Upper lobe of left lung (tissue), 6 donors: Measurements from ENCODE around the gene UXS1. TPM values are rescaled to one million over a fixed set of nuclear protein-coding genes. Genes with fewer than 3 reads are reported as not detected.

ENCODE experiments used
- ATAC-seq, 2 donors: fragments of 200-7000 bp; cut with Tn5 transposase; one replicate each; pipeline ENCODE4 v1.9.1; 2022; ENCODE audit warnings: mild to moderate bottlenecking in 2 of 2, moderate library complexity in 2 of 2; ENCODE audit not compliant: low FRiP score in 2 of 2
- DNase-seq, 2 donors: peaks; one replicate each; pipeline ENCODE4 v3.0.0-alpha.2; 2019 to 2020
- H3K27ac ChIP-seq, 4 donors: fragments of 200-600 bp; sonication (generic); one replicate each; pipeline ENCODE4 v1.5.1; 2016 to 2019
- H3K27me3 ChIP-seq, 4 donors: fragments of 200-600 bp; sonication (generic); one replicate each; pipeline ENCODE4 v1.5.1; 2017 to 2019
- H3K36me3 ChIP-seq, 4 donors: fragments of 200-600 bp; sonication (generic); one replicate each; pipeline ENCODE4 v1.5.1; 2016 to 2019
- H3K4me1 ChIP-seq, 4 donors: fragments of 200-600 bp; sonication (generic); one replicate each; pipeline ENCODE4 v1.5.1; 2018 to 2019
- H3K4me3 ChIP-seq, 4 donors: fragments of 200-600 bp; sonication (generic); one replicate each; pipeline ENCODE4 v1.5.1; 2017 to 2019; ENCODE audit warnings: mild to moderate bottlenecking in 2 of 4, moderate library complexity in 1 of 4
- H3K9me3 ChIP-seq, 4 donors: fragments of 200-600 bp; sonication (generic); one replicate each; pipeline ENCODE4 v1.5.1; 2018 to 2019
- CTCF ChIP-seq, 6 experiments: fragments of 450-650 bp in 4 of 6; fragments of 200-600 bp in 2 of 6; sonication (generic) in 2 of 6; IDR thresholded peaks; one replicate each; pipeline ENCODE4 v1.5.1; 2016 to 2019; ENCODE audit warnings: antibody characterized with exemption in 6 of 6
- EP300 ChIP-seq, 4 donors: sonication (generic); formaldehyde crosslinking; IDR thresholded peaks; one replicate each; pipeline ENCODE4 v1.5.1; 2017; ENCODE audit warnings: antibody characterized with exemption in 4 of 4, control low read depth in 2 of 4
- POLR2A ChIP-seq, 4 donors: fragments of 450-650 bp; IDR thresholded peaks; one replicate each; pipeline ENCODE4 v1.5.1; 2016 to 2017; ENCODE audit warnings: antibody characterized with exemption in 4 of 4, mild to moderate bottlenecking in 2 of 4
- POLR2AphosphoS5 ChIP-seq, 2 donors: sonication (generic); formaldehyde crosslinking; IDR thresholded peaks; one replicate each; pipeline ENCODE4 v1.5.1; 2017; ENCODE audit warnings: antibody characterized with exemption in 2 of 2
- WGBS, 2 donors: methylation state at CpG; one replicate each; pipeline ENCODE4 v1.1.5; 2017 to 2018; 5-methylcytosine and 5-hydroxymethylcytosine counted together
- total RNA-seq, 6 donors: library from RNA; depleted of rRNA in 4 of 6; stranded (reverse); fragments of >200 nt in 4 of 6; gene quantifications; one replicate each; pipeline versions ENCODE4 v1.1.0 to v1.2.1, GENCODE V29; 2016 to 2021
- donor health status: DM: no; HTN: no; CAD: no; lungs with moderate emphysema.
- donor health status: DM: no; HTN: yes; CAD: no; lungs with severe emphysema.

Gene UXS1
- total RNA-seq, 6 donors from 2014 or later = 53.1 to 183 (median 93.5) TPM

GRCh38 chr2:106127282-106127771, 66.8 kb downstream of the UXS1 start:
- no peak for DNase-seq
- Histone ChIP-seq H3K27ac (no peak overlapping the region), H3K9me3 (no peaks in the 10 kb centered on the region), H3K4me1 (peaks cover 0 to 9% (median 0%) of the 10 kb centered on the region in 4 donors), H3K27me3 (no peaks in the 10 kb centered on the region), H3K4me3 (no peak overlapping the region), H3K36me3 (peaks cover 0 to 29% (median 6%) of the 10 kb centered on the region in 4 donors)
- 88 to 94% methylated on average over 5 of the region's 5 CpGs for WGBS, 2 donors
- ATAC-seq = no peak
- TF ChIP-seq POLR2A (IDR thresholded peaks at IDR 0.05) (no peak), CTCF (IDR thresholded peaks at IDR 0.05) (no peak), POLR2AphosphoS5 (IDR thresholded peaks at IDR 0.05) (no peak), EP300 (IDR thresholded peaks at IDR 0.05) (no peak)

DNA sequence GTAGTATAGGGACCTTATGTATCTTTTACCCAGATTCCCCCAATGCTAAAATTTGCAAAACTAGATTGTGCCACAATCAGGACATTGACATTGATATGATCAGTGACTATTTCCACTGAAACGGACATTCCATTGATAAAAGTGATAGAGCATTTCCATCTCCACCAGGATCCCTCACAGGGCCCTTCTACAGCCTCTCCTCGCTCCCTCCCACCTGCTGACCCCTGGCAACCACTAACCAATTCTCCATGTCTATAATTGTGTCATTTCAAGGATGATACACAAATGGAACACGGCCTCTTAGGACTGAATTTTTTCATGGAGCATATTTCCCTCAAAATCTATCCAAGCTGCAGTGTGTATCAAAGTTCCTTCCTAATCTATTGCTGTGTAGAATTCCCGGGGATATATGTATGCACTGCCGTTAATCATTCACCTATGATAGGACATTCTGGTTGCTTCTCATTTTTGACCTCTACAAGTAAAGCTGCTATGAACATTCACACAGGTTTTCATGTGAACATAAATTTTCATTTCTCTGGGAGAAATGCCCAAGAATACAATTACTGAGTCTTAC, 67.3 kb downstream of the UXS1 start:
- Histone ChIP-seq H3K4me3 (no peak overlapping the region), H3K27ac (no peak overlapping the region), H3K9me3 (no peaks in the 10 kb centered on the region), H3K36me3 (peaks cover 0 to 35% (median 11%) of the 10 kb centered on the region in 4 donors), H3K4me1 (peaks cover 0 to 9% (median 0%) of the 10 kb centered on the region in 4 donors), H3K27me3 (no peaks in the 10 kb centered on the region)
- DNase-seq (no peak), ATAC-seq (no peak)
- WGBS, 2 donors = 86 to 90% methylated on average over 5 of the region's 5 CpGs
- TF ChIP-seq CTCF (IDR thresholded peaks at IDR 0.05) = no peak
- no peak for TF ChIP-seq POLR2A (IDR thresholded peaks at IDR 0.05)
- TF ChIP-seq EP300 (IDR thresholded peaks at IDR 0.05) = no peak
- TF ChIP-seq POLR2AphosphoS5 (IDR thresholded peaks at IDR 0.05) = no peak

DNA sequence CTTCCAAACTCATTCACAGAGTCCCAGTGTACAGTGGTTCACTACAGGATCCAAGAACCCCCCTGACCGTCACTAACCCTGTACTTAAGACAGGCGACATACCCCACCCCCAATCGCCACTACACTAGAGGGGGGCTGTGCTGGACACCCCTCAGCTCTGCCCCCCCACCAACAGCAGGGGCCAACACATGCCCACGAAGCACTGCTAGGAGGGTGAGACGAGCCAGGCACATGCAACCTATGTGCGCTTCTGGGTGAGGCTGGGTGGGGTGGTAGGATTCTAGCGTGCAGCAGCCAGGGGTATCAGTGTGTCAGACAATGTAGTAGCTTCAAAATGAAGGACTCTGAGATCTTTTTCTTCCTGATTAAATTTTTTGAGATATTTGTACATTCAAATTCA, 67.8 kb downstream of the UXS1 start:
- no peak for TF ChIP-seq POLR2AphosphoS5 (IDR thresholded peaks at IDR 0.05)
- no peak for TF ChIP-seq CTCF (IDR thresholded peaks at IDR 0.05)
- no peak for TF ChIP-seq POLR2A (IDR thresholded peaks at IDR 0.05)
- TF ChIP-seq EP300 (IDR thresholded peaks at IDR 0.05) = no peak
- H3K27me3 ChIP-seq = no peaks in the 10 kb centered on the region
- no peak for DNase-seq
- H3K4me3 ChIP-seq = no peak overlapping the region
- H3K9me3 ChIP-seq = no peaks in the 10 kb centered on the region
- ATAC-seq = no peak
- no peak overlapping the region for H3K27ac ChIP-seq
- WGBS, 2 donors = 98 to 100% methylated on average over 7 of the region's 7 CpGs
- peaks cover 0 to 39% (median 12%) of the 10 kb centered on the region in 4 donors for H3K36me3 ChIP-seq
- peaks cover 0 to 9% (median 0%) of the 10 kb centered on the region in 4 donors for H3K4me1 ChIP-seq

- TF ChIP-seq EP300 (IDR thresholded peaks at IDR 0.05) (no peak), CTCF (IDR thresholded peaks at IDR 0.05) (no peak), POLR2AphosphoS5 (IDR thresholded peaks at IDR 0.05) (no peak), POLR2A (IDR thresholded peaks at IDR 0.05) (no peak)
- H3K27me3 ChIP-seq = no peaks in the 10 kb centered on the region
- DNase-seq (peak in 1 of 2 donors; percentile 48), ATAC-seq (peak in 1 of 2 donors; percentile 79)
- H3K9me3 ChIP-seq = no peaks in the 10 kb centered on the region
- WGBS, 2 donors = 83 to 84% methylated on average over 7 of the region's 7 CpGs
- H3K4me1 ChIP-seq = peaks cover 0 to 5% (median 0%) of the 10 kb centered on the region in 4 donors
- H3K27ac ChIP-seq = peak overlapping the region; percentile 6 to 61 (median 42)
- no peak overlapping the region for H3K4me3 ChIP-seq
- H3K36me3 ChIP-seq = peaks cover 0 to 49% (median 19%) of the 10 kb centered on the region in 4 donors
These were observed 69.1 kb downstream of the UXS1 start for GRCh38 chr2:106124905-106125549.
